Gastrocnemius medialis (tissue), 4 donors: ENCODE data around the gene XYLT1. TPM values are rescaled to one million over a fixed set of nuclear protein-coding genes. Genes with fewer than 3 reads are reported as not detected.
"Not testable (repeated sequence)": the region's sequence is repeated elsewhere in the genome, so short reads cannot be mapped to it uniquely, and the experiment has no call there.

Experiments used
- ATAC-seq, 2 donors: fragments of 150-250 bp; one replicate each; pipeline ENCODE4 v1.9.1; 2016
- DNase-seq, 2 donors: peaks; one replicate each; pipeline ENCODE4 v3.0.0-alpha.2; 2019
- H3K27ac ChIP-seq, 4 donors: fragments of 200-600 bp; sonication (generic); 1 replicate in 1 of 4; 2 replicates in 3 of 4; pipeline ENCODE4 v1.5.1; 2016 to 2018; ENCODE audit warnings: mild to moderate bottlenecking in 2 of 4, moderate library complexity in 1 of 4
- H3K27me3 ChIP-seq, 3 donors: fragments of 200-600 bp; sonication (generic) in 2 of 3; 1 replicate in 1 of 3; 2 replicates in 2 of 3; pipeline versions ENCODE4 v1.5.1 to v1.6.0; 2016 to 2019; ENCODE audit warnings: mild to moderate bottlenecking in 1 of 3, moderate library complexity in 1 of 3
- H3K36me3 ChIP-seq, 2 donors: fragments of 200-600 bp; sonication (generic) in 1 of 2; one replicate each; pipeline ENCODE4 v1.5.1; 2017 to 2018
- H3K4me1 ChIP-seq, 2 donors: fragments of 200-600 bp; sonication (generic) in 1 of 2; one replicate each; pipeline ENCODE4 v1.5.1; 2016 to 2017; ENCODE audit warnings: mild to moderate bottlenecking in 2 of 2
- H3K4me3 ChIP-seq, 4 donors: fragments of 200-600 bp; sonication (generic) in 3 of 4; 1 replicate in 1 of 4; 2 replicates in 3 of 4; pipeline ENCODE4 v1.5.1; 2016 to 2019; ENCODE audit warnings: mild to moderate bottlenecking in 2 of 4
- H3K9me3 ChIP-seq, 3 donors: fragments of 200-600 bp; sonication (generic) in 2 of 3; 1 replicate in 1 of 3; 2 replicates in 2 of 3; pipeline ENCODE4 v1.5.1; 2016 to 2019
- CTCF ChIP-seq, 5 experiments: fragments of 450-650 bp in 3 of 5; fragments of 200-600 bp in 2 of 5; sonication (generic) in 2 of 5; IDR thresholded peaks in 4 of 5; conservative IDR thresholded peaks in 1 of 5; 1 replicate in 4 of 5; 2 replicates in 1 of 5; pipeline ENCODE4 v1.5.1; 2016 to 2019; ENCODE audit warnings: antibody characterized with exemption in 5 of 5, mild to moderate bottlenecking in 3 of 5, moderate library complexity in 3 of 5
- POLR2A ChIP-seq, 2 donors: fragments of 450-650 bp; IDR thresholded peaks; one replicate each; pipeline ENCODE4 v1.6.1; 2017; ENCODE audit warnings: antibody characterized with exemption in 2 of 2, mild to moderate bottlenecking in 2 of 2, moderate library complexity in 2 of 2
- in situ Hi-C, 4 donors: fragments of 200-750 bp; cut with MboI; loops; one replicate each; pipeline versions ENCODE4 v1.15.0 to v1.8.0; 2017; ENCODE audit warnings: low sequenced_read_pairs in 4 of 4
- intact Hi-C: fragments of 100-400 bp; cut with DNase I; formaldehyde crosslinking; loops from one replicate; pipeline ENCODE4 v1.15.1; 2023; ENCODE audit warnings: low total_unique reads
- total RNA-seq, 4 donors: library from RNA; depleted of rRNA; stranded (reverse); fragments of >200 nt; gene quantifications; one replicate each; pipeline versions ENCODE4 v1.1.0 to v1.2.3, GENCODE V29; 2016

Gene XYLT1
- total RNA-seq, 4 donors from 2014 or later, result 0.87 to 7.9 (median 1.4) TPM

GRCh38 chr16:17496891-17497290 is 26.1 kb upstream of the XYLT1 start:
- DNase-seq (no peak), ATAC-seq (no peak)
- Histone ChIP-seq H3K27ac (no peak overlapping the region), H3K4me3 (no peak overlapping the region), H3K9me3 (no peaks in the 10 kb centered on the region), H3K27me3 (no peaks in the 10 kb centered on the region), H3K36me3 (no peaks in the 10 kb centered on the region), H3K4me1 (no peaks in the 10 kb centered on the region)
- intact Hi-C loops (no loop called here), in situ Hi-C loops (no loop called here)
- TF ChIP-seq POLR2A (IDR thresholded peaks at IDR 0.05) (no peak), CTCF (IDR thresholded peaks at IDR 0.05 in 4 of 5, conservative IDR thresholded peaks at IDR 0.05 in 1 of 5) (no peak)

- DNase-seq, result no peak
- no peaks in the 10 kb centered on the region for H3K4me1 ChIP-seq
- no peak for ATAC-seq
- TF ChIP-seq CTCF (IDR thresholded peaks at IDR 0.05 in 4 of 5, conservative IDR thresholded peaks at IDR 0.05 in 1 of 5) (no peak), POLR2A (IDR thresholded peaks at IDR 0.05) (no peak)
- no peaks in the 10 kb centered on the region for H3K9me3 ChIP-seq
- H3K27me3 ChIP-seq, result no peaks in the 10 kb centered on the region
- no peak overlapping the region for H3K4me3 ChIP-seq
- H3K36me3 ChIP-seq, result no peaks in the 10 kb centered on the region
- intact Hi-C loops (no loop called here), in situ Hi-C loops (no loop called here)
- no peak overlapping the region for H3K27ac ChIP-seq
Measured at GRCh38 chr16:17493012-17493411, 22.3 kb upstream of the XYLT1 start.

DNA sequence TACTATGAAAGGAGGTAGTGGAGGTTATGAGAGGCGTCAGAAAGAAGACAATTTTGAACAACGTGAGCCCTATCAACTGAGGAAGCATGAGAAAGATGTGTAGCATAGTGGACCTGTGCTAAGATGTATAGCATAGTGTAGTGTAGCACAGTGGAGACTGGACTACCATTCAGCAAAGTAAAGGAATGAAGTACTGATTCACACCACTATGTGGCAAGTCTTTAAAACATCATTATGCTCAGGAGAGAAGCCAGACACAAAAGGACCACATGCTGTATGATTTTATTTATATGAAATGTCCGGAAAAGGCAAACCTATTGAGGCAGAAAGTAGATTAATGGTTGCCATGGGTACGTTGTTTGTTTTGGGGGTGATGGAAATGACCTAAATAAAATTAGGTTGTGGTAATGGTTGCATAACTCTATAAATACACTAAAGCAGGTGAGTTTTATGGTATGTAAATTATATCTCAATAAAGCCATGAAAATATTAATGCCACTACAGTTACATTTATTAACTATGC is 20.4 kb upstream of the XYLT1 start:
- intact Hi-C loops, result no loop called here
- TF ChIP-seq CTCF (IDR thresholded peaks at IDR 0.05 in 4 of 5, conservative IDR thresholded peaks at IDR 0.05 in 1 of 5), result no peak
- TF ChIP-seq POLR2A (IDR thresholded peaks at IDR 0.05), result no peak

GRCh38 chr16:17488506-17488905 is 17.7 kb upstream of the XYLT1 start:
- no peak for ATAC-seq
- Histone ChIP-seq H3K4me3 (no peak overlapping the region), H3K27me3 (no peaks in the 10 kb centered on the region), H3K4me1 (no peaks in the 10 kb centered on the region), H3K9me3 (no peaks in the 10 kb centered on the region), H3K36me3 (no peaks in the 10 kb centered on the region), H3K27ac (no peak overlapping the region)
- intact Hi-C loops, result no loop called here
- no peak for TF ChIP-seq CTCF (IDR thresholded peaks at IDR 0.05 in 4 of 5, conservative IDR thresholded peaks at IDR 0.05 in 1 of 5)
- TF ChIP-seq POLR2A (IDR thresholded peaks at IDR 0.05), result no peak
- in situ Hi-C loops, result no loop called here
- no peak for DNase-seq

More for the DNA sequence above, 20.4 kb upstream of the XYLT1 start:
- no peaks in the 10 kb centered on the region for H3K36me3 ChIP-seq
- no peak overlapping the region for H3K27ac ChIP-seq
- ATAC-seq (no peak), DNase-seq (no peak)
- in situ Hi-C loops, result no loop called here
- H3K9me3 ChIP-seq, result no peaks in the 10 kb centered on the region
- H3K4me3 ChIP-seq, result no peak overlapping the region
- H3K27me3 ChIP-seq, result no peaks in the 10 kb centered on the region
- no peaks in the 10 kb centered on the region for H3K4me1 ChIP-seq

DNA sequence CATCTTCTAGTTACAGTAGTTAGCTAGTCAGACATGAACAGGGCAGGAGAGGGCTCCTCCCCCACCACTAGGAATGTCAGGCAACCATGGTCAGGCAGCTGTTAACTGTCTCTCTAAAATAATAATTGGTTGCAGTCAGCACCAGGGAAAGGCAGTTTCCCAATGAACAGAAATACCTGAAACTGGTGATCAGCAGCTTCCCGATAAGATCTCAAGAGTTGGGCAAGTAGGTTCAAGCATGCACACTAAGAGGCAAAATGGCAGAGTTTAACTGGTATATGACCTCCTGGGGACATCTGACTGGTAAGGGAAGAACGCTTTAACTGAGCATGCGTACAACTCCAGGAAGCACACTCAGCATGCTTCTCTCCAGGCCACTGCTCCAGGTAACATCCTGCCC is 12.6 kb upstream of the XYLT1 start:
- Histone ChIP-seq H3K27me3 (no peaks in the 10 kb centered on the region), H3K9me3 (no peaks in the 10 kb centered on the region), H3K36me3 (no peaks in the 10 kb centered on the region), H3K27ac (no peak overlapping the region), H3K4me1 (no peaks in the 10 kb centered on the region), H3K4me3 (no peak overlapping the region)
- in situ Hi-C loops, result no loop called here
- TF ChIP-seq POLR2A (IDR thresholded peaks at IDR 0.05), result no peak
- no peak for TF ChIP-seq CTCF (IDR thresholded peaks at IDR 0.05 in 4 of 5, conservative IDR thresholded peaks at IDR 0.05 in 1 of 5)
- intact Hi-C loops, result no loop called here
- ATAC-seq (no peak), DNase-seq (no peak)

DNA sequence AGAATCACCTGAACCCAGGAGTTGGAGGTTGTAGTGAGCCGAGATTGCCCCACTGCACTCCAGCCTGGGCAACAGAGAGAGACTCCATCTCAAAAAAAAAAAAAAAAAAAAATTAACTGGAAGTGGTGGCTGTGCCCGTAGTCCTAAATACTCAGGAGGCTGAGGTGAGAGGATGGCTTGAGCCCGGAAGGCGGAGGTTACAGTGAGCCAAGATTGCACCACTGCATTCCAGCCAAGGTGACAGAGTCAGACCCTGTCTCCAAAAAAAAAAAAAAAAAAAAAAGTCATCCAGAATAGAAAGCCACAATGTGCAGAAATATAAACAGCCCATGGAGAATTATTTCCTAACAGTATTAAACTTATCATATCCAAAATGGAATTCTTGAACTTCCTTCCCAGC is 11.6 kb upstream of the XYLT1 start:
- H3K4me1 ChIP-seq, intact Hi-C loops, H3K36me3 ChIP-seq, H3K27ac ChIP-seq, H3K9me3 ChIP-seq, DNase-seq, in situ Hi-C loops, H3K4me3 ChIP-seq, ATAC-seq, H3K27me3 ChIP-seq: not testable (repeated sequence)
